Lower lobe of right lung (tissue), 2 donors: Measurements from ENCODE around the gene KBTBD4. TPM values are rescaled to one million over a fixed set of nuclear protein-coding genes. Genes with fewer than 3 reads are reported as not detected.
"Not testable (repeated sequence)": the region's sequence is repeated elsewhere in the genome, so short reads cannot be mapped to it uniquely, and the experiment has no call there.

ENCODE experiments used
- ATAC-seq, 2 donors: fragments of 200-7000 bp; cut with Tn5 transposase; one replicate each; pipeline ENCODE4 v1.9.1; 2020 to 2022; ENCODE audit warnings: mild to moderate bottlenecking in 2 of 2, moderate library complexity in 2 of 2
- DNase-seq: peaks from one replicate; pipeline ENCODE4 v3.0.0-alpha.2; 2020
- H3K27ac ChIP-seq: fragments of 200-600 bp; one replicate; pipeline ENCODE4 v1.8.0; 2022
- H3K27me3 ChIP-seq: fragments of 200-600 bp; one replicate; pipeline ENCODE4 v1.8.0; 2022; ENCODE audit warnings: low read depth
- H3K36me3 ChIP-seq: fragments of 200-600 bp; one replicate; pipeline ENCODE4 v1.8.0; 2022; ENCODE audit warnings: mild to moderate bottlenecking
- H3K4me1 ChIP-seq: fragments of 200-600 bp; one replicate; pipeline ENCODE4 v1.8.0; 2022
- H3K4me3 ChIP-seq: fragments of 200-600 bp; one replicate; pipeline ENCODE4 v1.8.0; 2022; ENCODE audit warnings: mild to moderate bottlenecking
- H3K9me3 ChIP-seq: fragments of 200-600 bp; one replicate; pipeline ENCODE4 v1.8.0; 2022
- CTCF ChIP-seq: fragments of 200-600 bp; IDR thresholded peaks from one replicate; pipeline ENCODE4 v1.8.0; 2022; ENCODE audit warnings: antibody characterized with exemption, mild to moderate bottlenecking
- intact Hi-C: fragments of 100-400 bp; cut with DNase I; formaldehyde crosslinking; loops from one replicate; pipeline ENCODE4 v1.11.0; 2022
- total RNA-seq: library from RNA; stranded (reverse); fragmentation: NEBNext Ultra II Directional; extraction: Animal tissue kit (Norgen Biotek cat#: 25700); gene quantifications from one replicate; pipeline ENCODE4 v1.2.1, GENCODE V29; 2021
- donor health status: DM: no; HTN: yes; CAD: no; lungs with severe emphysema.

KBTBD4 gene
- total RNA-seq, 1 donor from 2014 or later = 13.4 TPM

GRCh38 chr11:47565340-47566148 is 13.2 kb downstream of the KBTBD4 start, which contains the start of gene PTPMT1:
PTPMT1 (plus strand) TSS chr11:47565599; CDS start chr11:47565623, 24 bp downstream.
- TF ChIP-seq CTCF = no peak
- intact Hi-C loops = no loop called here

GRCh38 chr11:47564933-47565339 is 13.8 kb downstream of the KBTBD4 start:
- Histone ChIP-seq H3K4me3 (peak overlapping the region; percentile 97), H3K4me1 (peaks cover 22% of the 10 kb centered on the region), H3K27me3 (no peaks in the 10 kb centered on the region), H3K27ac (peak overlapping the region; percentile 88), H3K9me3 (no peaks in the 10 kb centered on the region), H3K36me3 (peaks cover 19% of the 10 kb centered on the region)
- DNase-seq (no peak), ATAC-seq (peak; percentile 21 to 30)
- intact Hi-C loops = no loop called here
- TF ChIP-seq CTCF = no peak

More at GRCh38 chr11:47565340-47566148, 13.2 kb downstream of the KBTBD4 start, which contains the start of gene PTPMT1:
- Histone ChIP-seq H3K36me3 (peaks cover 25% of the 10 kb centered on the region), H3K27ac (peak within 1 kb of the TSS; percentile 88), H3K9me3 (no peaks in the 10 kb centered on the region), H3K27me3 (no peaks in the 10 kb centered on the region), H3K4me3 (peak within 1 kb of the TSS; percentile 97), H3K4me1 (peaks cover 22% of the 10 kb centered on the region)
- DNase-seq (peak; percentile 89), ATAC-seq (peak; percentile 97 to 98)

GRCh38 chr11:47564366-47564765 is 14.4 kb downstream of the KBTBD4 start:
- H3K27ac ChIP-seq, intact Hi-C loops, ATAC-seq, DNase-seq, H3K27me3 ChIP-seq, H3K4me3 ChIP-seq, H3K9me3 ChIP-seq: not testable (repeated sequence)
- peaks cover 22% of the 10 kb centered on the region for H3K4me1 ChIP-seq
- H3K36me3 ChIP-seq = peaks cover 13% of the 10 kb centered on the region

- intact Hi-C loops, ATAC-seq, H3K27ac ChIP-seq, H3K27me3 ChIP-seq, H3K9me3 ChIP-seq, H3K36me3 ChIP-seq, DNase-seq, H3K4me3 ChIP-seq: not testable (repeated sequence)
- H3K4me1 ChIP-seq = peaks cover 22% of the 10 kb centered on the region
These were observed 16.4 kb downstream of the KBTBD4 start for GRCh38 chr11:47562393-47562792.

GRCh38 chr11:47560426-47560825 is 18.3 kb downstream of the KBTBD4 start:
- no peak for DNase-seq
- H3K4me3 ChIP-seq = no peak overlapping the region
- intact Hi-C loops = no loop called here
- H3K4me1 ChIP-seq = peaks cover 7% of the 10 kb centered on the region
- H3K27ac ChIP-seq = no peak overlapping the region
- H3K9me3 ChIP-seq = no peaks in the 10 kb centered on the region
- no peaks in the 10 kb centered on the region for H3K27me3 ChIP-seq
- H3K36me3 ChIP-seq = no peaks in the 10 kb centered on the region
- TF ChIP-seq CTCF = no peak
- no peak for ATAC-seq

- no peak overlapping the region for H3K4me3 ChIP-seq
- no peak overlapping the region for H3K27ac ChIP-seq
- H3K27me3 ChIP-seq = no peaks in the 10 kb centered on the region
- no peak for ATAC-seq
- no peaks in the 10 kb centered on the region for H3K36me3 ChIP-seq
- no peaks in the 10 kb centered on the region for H3K9me3 ChIP-seq
- TF ChIP-seq CTCF = no peak
- peaks cover under 1% of the 10 kb centered on the region for H3K4me1 ChIP-seq
- intact Hi-C loops = no loop called here
- no peak for DNase-seq
These were observed 20.1 kb downstream of the KBTBD4 start for GRCh38 chr11:47558695-47559094.

- H3K27me3 ChIP-seq, H3K27ac ChIP-seq, H3K36me3 ChIP-seq, H3K4me1 ChIP-seq, intact Hi-C loops, ATAC-seq, DNase-seq, H3K9me3 ChIP-seq, H3K4me3 ChIP-seq: not testable (repeated sequence)
These were observed 21.8 kb downstream of the KBTBD4 start for GRCh38 chr11:47557004-47557403.
